Activated naive CD4-positive, alpha-beta T cell treated with anti-CD3 and anti-CD28 coated beads, Interleukin-2, amount 10 ng/mL, durations not matched to agents 5 hours and 36 hours (primary cell): ENCODE data around the gene MYH2. TPM values are rescaled to one million over a fixed set of nuclear protein-coding genes. Genes with fewer than 3 reads are reported as not detected.

Experiments
- total RNA-seq, 2 experiments: library from RNA; stranded (reverse); gene quantifications; one replicate each; pipeline ENCODE4 v1.2.3, GENCODE V29; 2021

MYH2 gene
- not detected for total RNA-seq

GRCh38 chr17:10549096-10549842, at the start of gene MYH2:
TSS of gene MYH2 (minus strand) at chr17:10549658. CDS start at chr17:10547920, 1,738 bp downstream.

GRCh38 chr17:10518271-10519037, 31.0 kb downstream of the MYH2 start, which contains the start of gene MYH1:
TSS of gene MYH1 (minus strand) at chr17:10518542. CDS start at chr17:10516642, 1,900 bp downstream.

Other genes starting within 250 kb of the MYH2 start
- gene MYH13, start 176.7 kb downstream of the MYH2 start, total RNA-seq, result not detected
- gene MYH8, start 127.7 kb downstream of the MYH2 start, total RNA-seq, result not detected
- not detected for gene MYH4, start 80.1 kb downstream of the MYH2 start, total RNA-seq
- not detected for gene MYH1, start 31.1 kb downstream of the MYH2 start, total RNA-seq
- gene MYH3, start 107.7 kb upstream of the MYH2 start, total RNA-seq, result 1 to 10 TPM; 3.8 to 4.4 TPM
- 10 to 100 TPM; 20.7 to 22.0 TPM for gene SCO1, start 147.9 kb upstream of the MYH2 start, total RNA-seq
- gene ADPRM, start 147.9 kb upstream of the MYH2 start, total RNA-seq, result 10 to 100 TPM; 18.5 to 19.8 TPM
- under 1 TPM; 0.15 to 0.94 TPM for gene TMEM220, start 180.4 kb upstream of the MYH2 start, total RNA-seq